B cell (primary cell): ENCODE results near the gene CCNT2. TPM values are rescaled to one million over a fixed set of nuclear protein-coding genes. Genes with fewer than 3 reads are reported as not detected.
"Not testable (repeated sequence)": the region's sequence is repeated elsewhere in the genome, so short reads cannot be mapped to it uniquely, and the experiment has no call there.

ENCODE experiments used
- ATAC-seq: fragments of 200-7000 bp; cut with Tn5 transposase; one replicate; pipeline ENCODE4 v1.10.0; 2021; ENCODE audit warnings: low read depth, mild to moderate bottlenecking, moderate number of reproducible peaks, moderate library complexity
- CTCF ChIA-PET: fragments of 350-600 bp; sonication (Branson Sonifier 250); formaldehyde crosslinking; loops from one replicate; lab custom pipeline; 2021; ENCODE audit warnings: antibody characterized with exemption, inconsistent platforms; lab: Charles Lee
- POLR2A ChIA-PET: fragments of 350-600 bp; sonication (Branson Sonifier 250); formaldehyde crosslinking; loops from one replicate; lab custom pipeline; 2021; ENCODE audit warnings: antibody characterized with exemption; lab: Charles Lee
- DNase-seq: peaks from one replicate; pipeline ENCODE4 v3.0.0; 2013
- H2AFZ ChIP-seq: 2 replicates; pipeline ENCODE4 v1.6.1; 2012; ENCODE audit warnings: mild to moderate bottlenecking, low read depth, low read length; ENCODE audit not compliant: insufficient read depth, poor library complexity, severe bottlenecking
- H3K27ac ChIP-seq, 2 donors: 1 replicate in 1 of 2; 2 replicates in 1 of 2; pipeline ENCODE4 v1.5.1; 2012 to 2013; ENCODE audit warnings: low read length in 2 of 2, mild to moderate bottlenecking in 2 of 2, moderate library complexity in 1 of 2
- H3K27me3 ChIP-seq, 4 experiments: fragments of 200-600 bp in 1 of 4; sonication (generic) in 1 of 4; replicated peaks in 1 of 4; 1 replicate in 2 of 4; 2 replicates in 2 of 4; pipeline versions ENCODE4 v1.6.1 to v1.7.0; 2013 to 2016; ENCODE audit warnings: low read length in 3 of 4, mild to moderate bottlenecking in 2 of 4, mixed read lengths in 1 of 4, moderate library complexity in 1 of 4; ENCODE audit not compliant: insufficient read depth in 4 of 4, control insufficient read depth in 3 of 4; ENCODE audit errors: control extremely low read depth in 1 of 4
- H3K36me3 ChIP-seq, 2 experiments: replicated peaks in 1 of 2; 1 replicate in 1 of 2; 2 replicates in 1 of 2; pipeline versions ENCODE4 v1.6.1 to v1.7.1; 2013; ENCODE audit warnings: low read length in 1 of 2; ENCODE audit not compliant: insufficient read depth in 2 of 2, control insufficient read depth in 1 of 2; ENCODE audit errors: control extremely low read depth in 1 of 2, extremely low read depth in 1 of 2
- H3K4me1 ChIP-seq, 2 donors: fragments of 200-600 bp in 1 of 2; sonication (generic) in 1 of 2; 1 replicate in 1 of 2; 2 replicates in 1 of 2; pipeline versions ENCODE4 v1.5.1 to v1.6.1; 2013 to 2017; ENCODE audit warnings: low read length in 2 of 2; ENCODE audit not compliant: control insufficient read depth in 2 of 2, insufficient read depth in 2 of 2
- H3K4me2 ChIP-seq: replicated peaks from 2 replicates; pipeline ENCODE3; 2012; ENCODE audit warnings: mild to moderate bottlenecking, low read depth, low read length; ENCODE audit not compliant: poor library complexity, severe bottlenecking
- H3K4me3 ChIP-seq, 5 experiments: fragments of 200-600 bp in 1 of 5; sonication (generic) in 1 of 5; 1 replicate in 3 of 5; 2 replicates in 2 of 5; pipeline versions ENCODE4 v1.5.1 to v1.7.0; 2011 to 2016; ENCODE audit warnings: low read length in 4 of 5, mild to moderate bottlenecking in 4 of 5, low read depth in 2 of 5, control low read depth in 1 of 5, moderate library complexity in 1 of 5; ENCODE audit not compliant: insufficient read depth in 1 of 5; ENCODE audit errors: control extremely low read depth in 1 of 5, extremely low read depth in 1 of 5
- H3K79me2 ChIP-seq: fragments of 200-600 bp; sonication (generic); one replicate; pipeline ENCODE4 v1.6.0; 2016; ENCODE audit warnings: low read length; ENCODE audit not compliant: control insufficient read depth, insufficient read depth
- H3K9ac ChIP-seq: fragments of 200-600 bp; sonication (generic); 2 replicates; pipeline ENCODE4 v1.6.1; 2017; ENCODE audit warnings: mild to moderate bottlenecking, low read length, moderate library complexity
- H3K9me3 ChIP-seq, 3 donors: one replicate each; pipeline versions ENCODE4 v1.6.1 to v1.7.1; 2013; ENCODE audit warnings: low read length in 2 of 3; ENCODE audit not compliant: control insufficient read depth in 2 of 3, insufficient read depth in 1 of 3; ENCODE audit errors: control extremely low read depth in 1 of 3
- H4K20me1 ChIP-seq: 2 replicates; pipeline ENCODE4 v1.6.0; 2012; ENCODE audit warnings: mild to moderate bottlenecking, low read length; ENCODE audit not compliant: insufficient read depth, control insufficient read depth, poor library complexity, severe bottlenecking
- H3K27ac Mint-ChIP-seq: one replicate; pipeline ENCODE4 v1.8.0; 2021; ENCODE audit warnings: mixed read lengths
- H3K27me3 Mint-ChIP-seq: one replicate; pipeline ENCODE4 v1.8.0; 2021; ENCODE audit warnings: mixed read lengths
- H3K4me1 Mint-ChIP-seq: one replicate; pipeline ENCODE4 v1.8.0; 2021; ENCODE audit warnings: mixed read lengths
- H3K4me3 Mint-ChIP-seq: one replicate; pipeline ENCODE4 v1.8.0; 2021; ENCODE audit warnings: mixed read lengths
- H3K9me3 Mint-ChIP-seq: one replicate; pipeline ENCODE4 v1.8.0; 2022; ENCODE audit warnings: mixed read lengths; ENCODE audit not compliant: insufficient read depth
- CTCF ChIP-seq: fragments of 200-600 bp; IDR thresholded peaks from one replicate; pipeline ENCODE4 v1.8.0; 2022; ENCODE audit warnings: antibody characterized with exemption, mild to moderate bottlenecking
- EZH2 ChIP-seq: IDR thresholded peaks from 2 replicates; pipeline ENCODE4 v1.6.1; 2012; ENCODE audit warnings: borderline replicate concordance, low read depth, mild to moderate bottlenecking, moderate library complexity, low read length; ENCODE audit not compliant: insufficient read depth, poor library complexity, severe bottlenecking
- WGBS: methylation state at CpG from one replicate; pipeline ENCODE4 v1.1.5; 2013; ENCODE audit warnings: missing lambda C conversion rate; ENCODE audit not compliant: insufficient coverage; 5-methylcytosine and 5-hydroxymethylcytosine counted together
- intact Hi-C: fragments of 100-400 bp; cut with micrococcal nuclease; formaldehyde crosslinking; loops from one replicate; pipeline ENCODE4 v1.10.0; 2022
- polyA plus RNA-seq: library from polyadenylated mRNA; depleted of rRNA; stranded (reverse); fragments of >200 nt; gene quantifications from 2 replicates; pipeline ENCODE4 v1.2.3, GENCODE V29; 2012
- total RNA-seq, 2 donors: library from RNA; stranded (reverse); fragments of 120-200 nt in 1 of 2; gene quantifications; 1 replicate in 1 of 2; 2 replicates in 1 of 2; pipeline versions ENCODE4 v1.2.3 to v1.2.4, GENCODE V29; 2013 to 2022

The CCNT2 gene
- total and polyA plus RNA-seq, 2 donors (not counting 1 experiment from before 2014, with no cell fraction given) = 17.4 to 86.7 TPM

- Mint-ChIP-seq H3K27ac (no peak overlapping the region), H3K4me3 (no peak overlapping the region), H3K4me1 (no peaks in the 10 kb centered on the region), H3K27me3 (peaks cover 8% of the 10 kb centered on the region), H3K9me3 (peaks cover 20% of the 10 kb centered on the region)
- POLR2A ChIA-PET = no interaction called here
- no peak overlapping the region for H3K9ac ChIP-seq
- 33% methylated on average over 3 of the region's 3 CpGs for WGBS
- ATAC-seq (no peak), DNase-seq (no peak)
- CTCF ChIA-PET = interaction anchor here (0.6 kb wide), 1 partner anchor 13 kb away, joined by 3 read pairs; no protein-coding TSS in a partner anchor
- no peak overlapping the region for H2AFZ ChIP-seq
- TF ChIP-seq CTCF (no peak), EZH2 (no peak)
- no peak overlapping the region for H3K4me3 ChIP-seq
- no peaks in the 10 kb centered on the region for H3K79me2 ChIP-seq
- H4K20me1 ChIP-seq = no peaks in the 10 kb centered on the region
- no peaks in the 10 kb centered on the region for H3K36me3 ChIP-seq
- intact Hi-C loops = no loop called here
- H3K9me3 ChIP-seq = peaks cover 8 to 21% (median 20%) of the 10 kb centered on the region in 3 donors
- H3K27ac ChIP-seq = no peak overlapping the region
- H3K4me2 ChIP-seq = no peak overlapping the region
- no peaks in the 10 kb centered on the region for H3K27me3 ChIP-seq
- H3K4me1 ChIP-seq = no peaks in the 10 kb centered on the region
These were observed 57.6 kb downstream of the CCNT2 start for GRCh38 chr2:134976074-134976702.

GRCh38 chr2:134977104-134977503 is 58.5 kb downstream of the CCNT2 start:
- DNase-seq = not testable (repeated sequence)
- 67% methylated on average over 3 of the region's 5 CpGs for WGBS

More at GRCh38 chr2:134977104-134977503, 58.5 kb downstream of the CCNT2 start:
- H3K27me3 Mint-ChIP-seq, H3K79me2 ChIP-seq, H3K4me1 ChIP-seq, H3K27ac Mint-ChIP-seq, H3K9ac ChIP-seq, H3K27ac ChIP-seq, H2AFZ ChIP-seq, H3K4me3 ChIP-seq, H3K27me3 ChIP-seq, H3K4me3 Mint-ChIP-seq, ATAC-seq, H4K20me1 ChIP-seq, intact Hi-C loops, H3K4me1 Mint-ChIP-seq, H3K4me2 ChIP-seq, POLR2A ChIA-PET, H3K36me3 ChIP-seq: not testable (repeated sequence)
- H3K9me3 Mint-ChIP-seq = peaks cover 16% of the 10 kb centered on the region
- CTCF ChIA-PET = interaction anchor here (0.6 kb wide), 1 partner anchor 32 kb away, joined by 3 read pairs; no protein-coding TSS in a partner anchor
- peaks cover 7 to 21% (median 20%) of the 10 kb centered on the region in 3 donors for H3K9me3 ChIP-seq
